GM13976 (cell line): Measurements from ENCODE around the gene PGM5.
A peak's percentile ranks its signal among the peaks of the same experiment; 100 is the strongest.

Experiments used
- DNase-seq: peaks from one replicate; pipeline ENCODE4 v3.0.0; 2012; ENCODE audit warnings: low spot score
- CTCF ChIP-seq: IDR thresholded peaks from 2 replicates; pipeline ENCODE4 v1.5.1; 2012; ENCODE audit warnings: borderline replicate concordance, mild to moderate bottlenecking; ENCODE audit not compliant: insufficient read depth; ENCODE audit errors: extremely low read depth, missing control alignments, control extremely low read depth
- in situ Hi-C: fragments of 300-500 bp; cut with MboI; formaldehyde crosslinking; loops from one replicate; pipeline ENCODE4 v1.12.0; 2022; ENCODE audit warnings: low sequenced_read_pairs, mixed read lengths, inconsistent platforms; ENCODE audit not compliant: unreplicated experiment

PGM5 gene

GRCh38 chr9:68416936-68417564 is 60.6 kb downstream of the PGM5 start:
- no peak for TF ChIP-seq CTCF
- peak; percentile 27 for DNase-seq

GRCh38 chr9:68417762-68418161 is 61.4 kb downstream of the PGM5 start:
- in situ Hi-C loops: no loop called here
- no peak for DNase-seq
- TF ChIP-seq CTCF: no peak

More at GRCh38 chr9:68416936-68417564, 60.6 kb downstream of the PGM5 start:
- in situ Hi-C loops: no loop called here

- TF ChIP-seq CTCF: no peak
- in situ Hi-C loops: no loop called here
- DNase-seq: no peak
Measured at GRCh38 chr9:68418259-68418845, 61.9 kb downstream of the PGM5 start.

- no peak for DNase-seq
- TF ChIP-seq CTCF: no peak
- in situ Hi-C loops: no loop called here
Measured at GRCh38 chr9:68419901-68420300, 63.5 kb downstream of the PGM5 start.

- in situ Hi-C loops: no loop called here
- DNase-seq: no peak
- TF ChIP-seq CTCF: no peak
Measured at GRCh38 chr9:68426755-68427154, 70.3 kb downstream of the PGM5 start.

- in situ Hi-C loops: no loop called here
- DNase-seq: no peak
- no peak for TF ChIP-seq CTCF
Measured at GRCh38 chr9:68427216-68427977, 71.0 kb downstream of the PGM5 start.
